ENCODE results near the gene CEBPA.

The CEBPA gene

GRCh38 chr19:33252418-33252962 is 49.8 kb downstream of the CEBPA start:
- TF ChIP-seq, protein P1, sequence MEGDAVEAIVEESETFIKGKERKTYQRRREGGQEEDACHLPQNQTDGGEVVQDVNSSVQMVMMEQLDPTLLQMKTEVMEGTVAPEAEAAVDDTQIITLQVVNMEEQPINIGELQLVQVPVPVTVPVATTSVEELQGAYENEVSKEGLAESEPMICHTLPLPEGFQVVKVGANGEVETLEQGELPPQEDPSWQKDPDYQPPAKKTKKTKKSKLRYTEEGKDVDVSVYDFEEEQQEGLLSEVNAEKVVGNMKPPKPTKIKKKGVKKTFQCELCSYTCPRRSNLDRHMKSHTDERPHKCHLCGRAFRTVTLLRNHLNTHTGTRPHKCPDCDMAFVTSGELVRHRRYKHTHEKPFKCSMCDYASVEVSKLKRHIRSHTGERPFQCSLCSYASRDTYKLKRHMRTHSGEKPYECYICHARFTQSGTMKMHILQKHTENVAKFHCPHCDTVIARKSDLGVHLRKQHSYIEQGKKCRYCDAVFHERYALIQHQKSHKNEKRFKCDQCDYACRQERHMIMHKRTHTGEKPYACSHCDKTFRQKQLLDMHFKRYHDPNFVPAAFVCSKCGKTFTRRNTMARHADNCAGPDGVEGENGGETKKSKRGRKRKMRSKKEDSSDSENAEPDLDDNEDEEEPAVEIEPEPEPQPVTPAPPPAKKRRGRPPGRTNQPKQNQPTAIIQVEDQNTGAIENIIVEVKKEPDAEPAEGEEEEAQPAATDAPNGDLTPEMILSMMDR (IDR thresholded peaks at IDR 0.05; ENCODE audit: insufficient read depth, low read length, poor library complexity, severe bottlenecking), result no peak
- TF ChIP-seq EZH2phosphoT487 (conservative IDR thresholded peaks at IDR 0.05; ENCODE audit: low read length), result no peak
- Histone ChIP-seq H3K36me3 (ENCODE audit: low read length) (no peaks in the 10 kb centered on the region), H3K9me3 (ENCODE audit: insufficient read depth, low read length) (no peaks in the 10 kb centered on the region), H3K27ac (ENCODE audit: low read depth, low read length) (no peak overlapping the region), H3K79me2 (ENCODE audit: insufficient read depth, low read length) (no peaks in the 10 kb centered on the region), H3K4me3 (ENCODE audit: insufficient read depth, low read length, poor library complexity, severe bottlenecking) (no peak overlapping the region), H3K27me3 (ENCODE audit: low read length) (no peaks in the 10 kb centered on the region), H3K9ac (ENCODE audit: low read length) (no peak overlapping the region), H3K4me2 (ENCODE audit: low read depth, low read length, poor library complexity, severe bottlenecking) (no peak overlapping the region), H4K20me1 (ENCODE audit: low read depth, low read length) (no peaks in the 10 kb centered on the region), H2AFZ (ENCODE audit: low read depth, low read length, severe bottlenecking) (no peak overlapping the region), H3F3A (ENCODE audit: insufficient read depth) (no peaks in the 10 kb centered on the region), H3K9me2 (replicated peaks; ENCODE audit: insufficient read depth, low read length) (no peaks in the 10 kb centered on the region)

DNA sequence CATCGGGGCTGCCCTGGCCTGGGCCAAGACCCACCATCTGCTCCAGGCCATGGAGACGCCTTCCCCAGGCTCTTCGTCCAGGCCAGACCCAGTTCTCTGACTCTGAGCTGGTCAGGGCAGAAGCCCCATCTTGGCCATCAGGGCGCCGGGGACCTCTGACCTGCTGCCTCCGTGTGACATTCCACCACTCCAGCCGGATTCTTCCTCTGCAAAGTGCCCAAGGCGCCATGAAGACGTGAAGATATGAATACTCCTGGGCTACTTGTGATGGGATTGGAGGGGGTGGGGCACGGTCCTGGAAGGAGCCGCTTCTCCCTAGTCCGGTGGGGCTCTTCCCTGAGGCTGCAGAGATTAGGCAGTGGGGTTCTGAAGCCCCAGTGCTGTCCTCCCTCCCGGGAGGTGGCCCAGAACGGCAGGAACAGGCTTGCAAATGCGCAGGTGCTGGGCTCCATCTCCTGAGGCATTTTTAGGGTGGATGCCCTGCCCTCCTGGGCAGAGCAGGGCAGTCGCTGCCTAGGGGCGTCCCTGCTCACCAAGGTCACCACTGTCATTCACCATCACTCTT is 50.7 kb downstream of the CEBPA start:
- no peak overlapping the region for H3K4me3 ChIP-seq (ENCODE audit: insufficient read depth, low read length, poor library complexity, severe bottlenecking)
- no peaks in the 10 kb centered on the region for H3K79me2 ChIP-seq (ENCODE audit: insufficient read depth, low read length)
- no peak overlapping the region for H2AFZ ChIP-seq (ENCODE audit: low read depth, low read length, severe bottlenecking)
- H3K27ac ChIP-seq (ENCODE audit: low read depth, low read length), result no peak overlapping the region
- no peak overlapping the region for H3K9ac ChIP-seq (ENCODE audit: low read length)
- H4K20me1 ChIP-seq (ENCODE audit: low read depth, low read length), result no peaks in the 10 kb centered on the region
- H3F3A ChIP-seq (ENCODE audit: insufficient read depth), result no peaks in the 10 kb centered on the region
- H3K4me2 ChIP-seq (ENCODE audit: low read depth, low read length, poor library complexity, severe bottlenecking), result no peak overlapping the region
- no peaks in the 10 kb centered on the region for H3K27me3 ChIP-seq (ENCODE audit: low read length)
- no peaks in the 10 kb centered on the region for H3K36me3 ChIP-seq (ENCODE audit: low read length)
- H3K9me3 ChIP-seq (ENCODE audit: insufficient read depth, low read length), result no peaks in the 10 kb centered on the region
- no peaks in the 10 kb centered on the region for H3K9me2 ChIP-seq (replicated peaks; ENCODE audit: insufficient read depth, low read length)
- no peak for TF ChIP-seq EZH2phosphoT487 (conservative IDR thresholded peaks at IDR 0.05; ENCODE audit: low read length)
- TF ChIP-seq, protein P1 (IDR thresholded peaks at IDR 0.05; ENCODE audit: insufficient read depth, low read length, poor library complexity, severe bottlenecking), result no peak

GRCh38 chr19:33251076-33251475 is 51.3 kb downstream of the CEBPA start:
- no peak for TF ChIP-seq EZH2phosphoT487 (conservative IDR thresholded peaks at IDR 0.05; ENCODE audit: low read length)
- TF ChIP-seq, protein P1 (IDR thresholded peaks at IDR 0.05; ENCODE audit: insufficient read depth, low read length, poor library complexity, severe bottlenecking), result no peak
- no peak overlapping the region for H3K4me2 ChIP-seq (ENCODE audit: low read depth, low read length, poor library complexity, severe bottlenecking)

More at GRCh38 chr19:33251076-33251475, 51.3 kb downstream of the CEBPA start:
- no peak overlapping the region for H2AFZ ChIP-seq (ENCODE audit: low read depth, low read length, severe bottlenecking)
- H3F3A ChIP-seq (ENCODE audit: insufficient read depth), result no peaks in the 10 kb centered on the region
- no peaks in the 10 kb centered on the region for H3K27me3 ChIP-seq (ENCODE audit: low read length)
- H3K9me2 ChIP-seq (replicated peaks; ENCODE audit: insufficient read depth, low read length), result no peaks in the 10 kb centered on the region
- no peak overlapping the region for H3K4me3 ChIP-seq (ENCODE audit: insufficient read depth, low read length, poor library complexity, severe bottlenecking)
- no peak overlapping the region for H3K27ac ChIP-seq (ENCODE audit: low read depth, low read length)
- H3K9me3 ChIP-seq (ENCODE audit: insufficient read depth, low read length), result no peaks in the 10 kb centered on the region
- no peaks in the 10 kb centered on the region for H3K79me2 ChIP-seq (ENCODE audit: insufficient read depth, low read length)
- H4K20me1 ChIP-seq (ENCODE audit: low read depth, low read length), result no peaks in the 10 kb centered on the region
- H3K36me3 ChIP-seq (ENCODE audit: low read length), result no peaks in the 10 kb centered on the region
- H3K9ac ChIP-seq (ENCODE audit: low read length), result no peak overlapping the region

Data from SU-DHL-6 (cell line).